OCI-LY7 (cell line): ENCODE data around the gene P3H2.

Experiments used
- EZH2phosphoT487 ChIP-seq: fragments of 200-600 bp; sonication (generic); IDR thresholded peaks from 2 replicates; pipeline ENCODE4 v1.6.1; 2018; ENCODE audit warnings: low read depth, borderline replicate concordance, mild to moderate bottlenecking, mixed run types, antibody characterized with exemption, low read length, moderate library complexity, mixed read lengths
- TF ChIP-seq, protein P1 (sequence below): fragments of 200-600 bp; sonication (generic); conservative IDR thresholded peaks from 2 replicates; pipeline ENCODE4 v1.5.1; 2014; ENCODE audit warnings: mild to moderate bottlenecking, antibody characterized with exemption, low read length, moderate library complexity, mixed read lengths

DNA sequence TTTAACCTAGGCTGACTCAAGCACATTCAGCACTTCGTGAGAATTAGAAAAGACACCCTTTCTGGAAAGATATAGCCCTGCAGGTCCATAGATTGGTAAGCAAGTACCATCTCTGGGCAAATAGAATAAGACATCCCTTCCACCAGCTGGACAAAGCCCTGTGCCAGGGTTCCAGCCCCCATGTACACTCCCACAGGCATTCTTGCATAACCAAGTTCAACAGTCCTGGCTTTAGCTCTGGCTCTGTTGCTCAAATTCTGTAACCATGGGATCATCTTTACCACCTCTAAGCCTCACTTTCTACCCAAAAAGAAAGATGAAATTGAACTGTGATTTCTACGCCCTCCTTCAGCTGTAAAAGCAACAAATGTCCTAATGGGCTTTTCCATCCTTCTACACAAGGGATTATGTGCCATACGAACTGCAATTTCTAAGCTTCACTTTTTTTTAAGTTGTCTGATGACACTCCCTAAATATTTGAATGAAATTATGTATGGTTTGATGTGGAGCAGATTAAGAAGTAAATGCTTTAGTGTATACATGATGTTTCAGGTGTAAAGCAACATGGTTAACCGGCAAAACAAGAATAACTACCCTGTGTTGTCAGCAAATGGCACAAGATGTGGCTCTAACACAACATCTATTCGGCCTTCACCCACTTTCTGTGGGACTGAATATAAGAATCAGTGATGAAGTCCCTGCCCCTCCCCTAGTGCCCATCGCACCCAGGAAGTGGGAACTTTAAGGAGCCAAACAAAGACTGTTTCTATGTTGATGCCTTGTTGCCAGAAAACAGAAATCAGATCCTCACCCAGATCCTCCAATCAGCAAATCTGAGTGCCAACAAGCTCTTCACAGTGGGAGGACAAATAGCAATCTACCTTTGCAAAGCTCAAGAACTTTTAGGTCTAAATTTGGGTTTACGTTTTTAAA, 165.7 kb downstream of the P3H2 start:
- TF ChIP-seq, protein P1, sequence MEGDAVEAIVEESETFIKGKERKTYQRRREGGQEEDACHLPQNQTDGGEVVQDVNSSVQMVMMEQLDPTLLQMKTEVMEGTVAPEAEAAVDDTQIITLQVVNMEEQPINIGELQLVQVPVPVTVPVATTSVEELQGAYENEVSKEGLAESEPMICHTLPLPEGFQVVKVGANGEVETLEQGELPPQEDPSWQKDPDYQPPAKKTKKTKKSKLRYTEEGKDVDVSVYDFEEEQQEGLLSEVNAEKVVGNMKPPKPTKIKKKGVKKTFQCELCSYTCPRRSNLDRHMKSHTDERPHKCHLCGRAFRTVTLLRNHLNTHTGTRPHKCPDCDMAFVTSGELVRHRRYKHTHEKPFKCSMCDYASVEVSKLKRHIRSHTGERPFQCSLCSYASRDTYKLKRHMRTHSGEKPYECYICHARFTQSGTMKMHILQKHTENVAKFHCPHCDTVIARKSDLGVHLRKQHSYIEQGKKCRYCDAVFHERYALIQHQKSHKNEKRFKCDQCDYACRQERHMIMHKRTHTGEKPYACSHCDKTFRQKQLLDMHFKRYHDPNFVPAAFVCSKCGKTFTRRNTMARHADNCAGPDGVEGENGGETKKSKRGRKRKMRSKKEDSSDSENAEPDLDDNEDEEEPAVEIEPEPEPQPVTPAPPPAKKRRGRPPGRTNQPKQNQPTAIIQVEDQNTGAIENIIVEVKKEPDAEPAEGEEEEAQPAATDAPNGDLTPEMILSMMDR: no peak
- no peak for TF ChIP-seq EZH2phosphoT487
